Activated CD8-positive, alpha-beta memory T cell treated with anti-CD3 and anti-CD28 coated beads, Interleukin-2, amount 50 U/mL, for 4 hours (primary cell): ENCODE results near the gene PDCD1.
"Not testable (repeated sequence)": the region's sequence is repeated elsewhere in the genome, so short reads cannot be mapped to it uniquely, and the experiment has no call there.

Source experiments
- DNase-seq: peaks from one replicate; pipeline ENCODE4 v3.0.0-alpha.2; 2020

The PDCD1 gene

GRCh38 chr2:241823531-241824437 lies 34.9 kb downstream of the PDCD1 start:
- not testable (repeated sequence) for DNase-seq

GRCh38 chr2:241822264-241822623 lies 36.5 kb downstream of the PDCD1 start:
- DNase-seq: no peak

- no peak for DNase-seq
Measured at GRCh38 chr2:241821460-241822263, 37.0 kb downstream of the PDCD1 start.

- DNase-seq: no peak
Measured at GRCh38 chr2:241820625-241821384, 37.9 kb downstream of the PDCD1 start.

- not testable (repeated sequence) for DNase-seq
Measured at GRCh38 chr2:241819947-241820624, 38.6 kb downstream of the PDCD1 start.

GRCh38 chr2:241818943-241819270 lies 39.8 kb downstream of the PDCD1 start:
- no peak for DNase-seq

- no peak for DNase-seq
Measured at GRCh38 chr2:241818229-241818942, 40.3 kb downstream of the PDCD1 start.

- not testable (repeated sequence) for DNase-seq
Measured at GRCh38 chr2:241817821-241818215, 40.9 kb downstream of the PDCD1 start.

GRCh38 chr2:241817126-241817820 lies 41.4 kb downstream of the PDCD1 start:
- no peak for DNase-seq

- no peak for DNase-seq
Measured at GRCh38 chr2:241816431-241817121, 42.1 kb downstream of the PDCD1 start.

GRCh38 chr2:241815477-241816430 lies 42.9 kb downstream of the PDCD1 start:
- DNase-seq: no peak

- no peak for DNase-seq
Measured at GRCh38 chr2:241814643-241815476, 43.8 kb downstream of the PDCD1 start.

- DNase-seq: no peak
Measured at GRCh38 chr2:241814393-241814642, 44.4 kb downstream of the PDCD1 start.

GRCh38 chr2:241813644-241814392 lies 44.9 kb downstream of the PDCD1 start:
- DNase-seq: peak; percentile 14

GRCh38 chr2:241812730-241813643 lies 45.7 kb downstream of the PDCD1 start:
- DNase-seq: peak; percentile 13

- no peak for DNase-seq
Measured at GRCh38 chr2:241811952-241812729, 46.6 kb downstream of the PDCD1 start.
